ENCODE results near the gene MAN1C1.

DNA sequence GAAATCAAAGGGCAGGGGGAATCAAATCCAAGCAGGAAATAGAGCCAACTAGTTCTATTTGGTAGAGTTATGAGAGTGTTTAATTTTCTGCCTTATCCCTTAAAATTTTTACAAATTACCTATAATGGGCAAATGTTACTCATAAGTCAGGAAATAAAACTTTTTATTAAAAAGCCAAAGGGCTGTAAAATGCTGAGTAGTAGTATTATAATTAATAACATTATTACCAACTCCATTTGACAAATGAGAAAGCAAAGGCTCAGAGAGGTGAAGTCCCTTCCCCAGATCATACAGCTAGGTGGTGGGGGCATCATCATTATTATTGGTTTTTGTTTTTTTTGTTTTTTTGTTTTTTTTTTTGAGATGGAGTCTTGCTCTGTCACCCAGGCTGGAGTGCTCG, 186.8 kb downstream of the MAN1C1 start:
- TF ChIP-seq, protein P1, sequence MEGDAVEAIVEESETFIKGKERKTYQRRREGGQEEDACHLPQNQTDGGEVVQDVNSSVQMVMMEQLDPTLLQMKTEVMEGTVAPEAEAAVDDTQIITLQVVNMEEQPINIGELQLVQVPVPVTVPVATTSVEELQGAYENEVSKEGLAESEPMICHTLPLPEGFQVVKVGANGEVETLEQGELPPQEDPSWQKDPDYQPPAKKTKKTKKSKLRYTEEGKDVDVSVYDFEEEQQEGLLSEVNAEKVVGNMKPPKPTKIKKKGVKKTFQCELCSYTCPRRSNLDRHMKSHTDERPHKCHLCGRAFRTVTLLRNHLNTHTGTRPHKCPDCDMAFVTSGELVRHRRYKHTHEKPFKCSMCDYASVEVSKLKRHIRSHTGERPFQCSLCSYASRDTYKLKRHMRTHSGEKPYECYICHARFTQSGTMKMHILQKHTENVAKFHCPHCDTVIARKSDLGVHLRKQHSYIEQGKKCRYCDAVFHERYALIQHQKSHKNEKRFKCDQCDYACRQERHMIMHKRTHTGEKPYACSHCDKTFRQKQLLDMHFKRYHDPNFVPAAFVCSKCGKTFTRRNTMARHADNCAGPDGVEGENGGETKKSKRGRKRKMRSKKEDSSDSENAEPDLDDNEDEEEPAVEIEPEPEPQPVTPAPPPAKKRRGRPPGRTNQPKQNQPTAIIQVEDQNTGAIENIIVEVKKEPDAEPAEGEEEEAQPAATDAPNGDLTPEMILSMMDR (IDR thresholded peaks at IDR 0.05): no peak
- TF ChIP-seq POLR2A (IDR thresholded peaks at IDR 0.05): no peak
